K562 (cell line): ENCODE measurements around the gene CSE1L. TPM values are rescaled to one million over a fixed set of nuclear protein-coding genes. Genes with fewer than 3 reads are reported as not detected.

Experiments used
- EP300 ChIP-seq: IDR thresholded peaks from 2 replicates; pipeline ENCODE4 v1.6.1; 2012; ENCODE audit warnings: low read length, improper control_type of control experiment
- FOXJ2 ChIP-seq: fragments of 200-800 bp; sonication (Bioruptor generic); IDR thresholded peaks from 2 replicates; pipeline ENCODE4 v1.6.1; 2016; ENCODE audit warnings: missing genetic modification characterization, missing compliant biosample characterization
- HNRNPLL ChIP-seq: fragments of 200-400 bp; formaldehyde crosslinking; IDR thresholded peaks from 2 replicates; pipeline ENCODE4 v1.6.1; 2017; ENCODE audit warnings: low read length, low read depth, mild to moderate bottlenecking; ENCODE audit not compliant: poor library complexity, severe bottlenecking
- MED1 ChIP-seq: sonication (generic); formaldehyde crosslinking; IDR thresholded peaks from 2 replicates; pipeline ENCODE4 v1.8.1; 2023; ENCODE audit warnings: missing genetic modification reagents, borderline replicate concordance
- MEIS2 ChIP-seq: fragments of 450-650 bp; IDR thresholded peaks from 2 replicates; pipeline ENCODE4 v1.6.1; 2014; ENCODE audit warnings: mild to moderate bottlenecking; ENCODE audit not compliant: partially characterized antibody
- RAD21 ChIP-seq, 2 experiments: fragments of 250-450 bp in 1 of 2; fragments of 450-650 bp in 1 of 2; sonication (Bioruptor Pico) in 1 of 2; formaldehyde crosslinking in 1 of 2; IDR thresholded peaks in 1 of 2; conservative IDR thresholded peaks in 1 of 2; 2 replicates each; pipeline versions ENCODE4 v1.4.0 to v1.8.0; 2020 to 2022; ENCODE audit warnings: mild to moderate bottlenecking in 2 of 2, moderate library complexity in 1 of 2
- SP2 ChIP-seq: IDR thresholded peaks from 2 replicates; pipeline ENCODE4 v1.6.1; 2011; ENCODE audit warnings: mild to moderate bottlenecking, low read depth, low read length, moderate library complexity; ENCODE audit not compliant: poor library complexity, severe bottlenecking; ENCODE audit errors: extremely low read depth
- TEAD2 ChIP-seq: fragments of 450-650 bp; IDR thresholded peaks from 2 replicates; pipeline ENCODE4 v1.6.1; 2016; ENCODE audit warnings: missing genetic modification characterization, control low read depth, missing compliant biosample characterization
- ZFP1 ChIP-seq: fragments of 450-650 bp; formaldehyde crosslinking; IDR thresholded peaks from 2 replicates; pipeline ENCODE4 v1.4.0; 2020; ENCODE audit warnings: mild to moderate bottlenecking, mixed read lengths
- ZNF197 ChIP-seq: fragments of 200-800 bp; sonication (Bioruptor generic); IDR thresholded peaks from 2 replicates; pipeline ENCODE4 v1.6.1; 2016; ENCODE audit warnings: low read depth, missing genetic modification characterization, missing compliant biosample characterization
- polyA plus RNA-seq, 8 experiments: library from polyadenylated mRNA; depleted of rRNA in 4 of 8; stranded (reverse) in 5 of 8; unstranded in 3 of 8; fragments of >200 nt; fragmentation: Nextera tagmentation in 2 of 8; fragmentation: Illumina TruSeq in 1 of 8; extraction: Ambion mirVana in 2 of 8; extraction: Trizol in 1 of 8; gene quantifications; 2 replicates each; pipeline versions ENCODE4 v1.2.1 to v1.2.3, GENCODE V29; 2011 to 2014; ENCODE audit warnings: inconsistent platforms in 1 of 8, missing spikeins in 1 of 8
- total RNA-seq, 7 experiments: library from RNA; depleted of rRNA in 6 of 7; stranded (reverse); fragments of >200 nt in 6 of 7; fragmentation: Illumina TruSeq in 2 of 7; extraction: Trizol in 2 of 7; gene quantifications; 2 replicates each; pipeline versions ENCODE4 v1.2.1 to v1.2.3, GENCODE V29; 2011 to 2021; ENCODE audit warnings: low replicate concordance in 1 of 7
- TF ChIP-seq, protein P1 (sequence below), 2 experiments: fragments of 450-650 bp; IDR thresholded peaks; 2 replicates each; pipeline ENCODE4 v1.6.1; 2016
- TF ChIP-seq, protein P2 (sequence below), 2 experiments: fragments of 250-450 bp in 1 of 2; fragments of 450-650 bp in 1 of 2; sonication (Bioruptor Pico) in 1 of 2; IDR thresholded peaks; 2 replicates each; pipeline versions ENCODE4 v1.6.1 to v1.8.0; 2016 to 2021; ENCODE audit warnings: mild to moderate bottlenecking in 2 of 2, moderate library complexity in 2 of 2, missing compliant biosample characterization in 1 of 2, missing genetic modification characterization in 1 of 2
- TF ChIP-seq, protein P3 (sequence below): fragments of 450-650 bp; conservative IDR thresholded peaks from 2 replicates; pipeline ENCODE4 v1.6.1; 2016; ENCODE audit warnings: missing genetic modification characterization, low read depth, mild to moderate bottlenecking, missing compliant biosample characterization, moderate library complexity
- TF ChIP-seq, protein P4 (sequence below): fragments of 250-450 bp; sonication (Bioruptor Pico); IDR thresholded peaks from 2 replicates; pipeline ENCODE4 v1.4.0; 2020; ENCODE audit warnings: borderline replicate concordance
- TF ChIP-seq, protein P5 (sequence below): fragments of 150-350 bp; IDR thresholded peaks from 2 replicates; pipeline ENCODE4 v1.6.1; 2014; ENCODE audit warnings: low read depth, mild to moderate bottlenecking, low read length, borderline replicate concordance

The CSE1L gene
- total and polyA plus RNA-seq, 9 of the 15 experiments (the other 6 are each of a cell fraction or from before 2014, with no cell fraction given) = 138 to 280 (median 209) TPM

DNA sequence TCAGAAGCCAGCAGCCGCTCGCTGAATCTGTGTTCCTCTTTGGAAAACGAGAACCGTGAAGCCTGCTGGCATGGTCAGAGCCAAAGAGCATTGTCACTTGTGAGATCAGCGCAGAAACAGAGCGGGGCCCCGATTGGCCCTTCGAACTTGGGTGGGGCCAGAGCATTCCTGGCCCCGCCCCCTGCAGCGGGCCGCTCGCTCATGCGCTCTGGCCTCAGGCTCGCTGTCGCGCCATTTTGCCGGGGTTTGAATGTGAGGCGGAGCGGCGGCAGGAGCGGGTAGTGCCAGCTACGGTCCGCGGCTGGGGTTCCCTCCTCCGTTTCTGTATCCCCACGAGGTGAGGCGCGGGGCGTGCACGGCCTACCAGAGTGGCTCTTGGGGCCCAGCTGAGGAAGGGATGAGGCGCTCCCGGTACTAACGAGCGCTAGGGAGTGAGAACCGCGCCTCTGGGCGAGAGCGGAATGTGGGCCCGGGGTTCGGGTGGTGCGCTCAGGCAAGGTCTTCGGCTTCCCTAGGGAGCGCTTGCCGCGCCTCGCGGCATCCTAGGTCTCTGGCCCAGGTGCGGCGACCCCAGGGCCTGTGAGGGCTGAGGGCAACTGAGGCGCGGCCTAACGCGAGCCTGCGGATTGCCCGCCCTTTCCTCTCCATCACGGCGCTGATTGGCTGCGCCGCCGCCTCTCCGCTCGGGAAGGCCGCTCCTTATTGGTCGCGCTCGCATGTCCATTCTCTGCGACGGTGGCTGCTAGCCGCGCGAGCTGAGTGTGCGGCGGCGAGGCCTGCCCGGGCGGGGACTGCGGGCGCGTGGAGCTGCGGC, at the start of gene CSE1L (continued):
- TF ChIP-seq RAD21 (CRISPR knock-in tag; conservative IDR thresholded peaks at IDR 0.05 in 1 of 2, IDR thresholded peaks at IDR 0.05 in 1 of 2) (no peak), SP2 (peak; percentile 76), TEAD2 (tag) (no peak), MEIS2 (peak; percentile 76), MED1 (CRISPR knock-in tag) (no peak), EP300 (no peak; the same call in 1 of the 2 replicates), FOXJ2 (tag) (no peak), ZFP1 (CRISPR knock-in tag) (no peak), ZNF197 (CRISPR knock-in tag) (no peak), HNRNPLL (no peak)
- TF ChIP-seq, protein P1, sequence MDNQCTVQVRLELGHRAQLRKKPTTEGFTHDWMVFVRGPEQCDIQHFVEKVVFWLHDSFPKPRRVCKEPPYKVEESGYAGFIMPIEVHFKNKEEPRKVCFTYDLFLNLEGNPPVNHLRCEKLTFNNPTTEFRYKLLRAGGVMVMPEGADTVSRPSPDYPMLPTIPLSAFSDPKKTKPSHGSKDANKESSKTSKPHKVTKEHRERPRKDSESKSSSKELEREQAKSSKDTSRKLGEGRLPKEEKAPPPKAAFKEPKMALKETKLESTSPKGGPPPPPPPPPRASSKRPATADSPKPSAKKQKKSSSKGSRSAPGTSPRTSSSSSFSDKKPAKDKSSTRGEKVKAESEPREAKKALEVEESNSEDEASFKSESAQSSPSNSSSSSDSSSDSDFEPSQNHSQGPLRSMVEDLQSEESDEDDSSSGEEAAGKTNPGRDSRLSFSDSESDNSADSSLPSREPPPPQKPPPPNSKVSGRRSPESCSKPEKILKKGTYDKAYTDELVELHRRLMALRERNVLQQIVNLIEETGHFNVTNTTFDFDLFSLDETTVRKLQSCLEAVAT (IDR thresholded peaks at IDR 0.05) = peak in 1 of 2 experiments; percentile 79; a peak in 2 of 4 replicates
- TF ChIP-seq, protein P2, sequence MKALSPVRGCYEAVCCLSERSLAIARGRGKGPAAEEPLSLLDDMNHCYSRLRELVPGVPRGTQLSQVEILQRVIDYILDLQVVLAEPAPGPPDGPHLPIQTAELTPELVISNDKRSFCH (CRISPR knock-in tag; IDR thresholded peaks at IDR 0.05) = no peak
- TF ChIP-seq, protein P2 (tag; IDR thresholded peaks at IDR 0.05) = peak; percentile 49; the same call in 1 of the 2 replicates
- TF ChIP-seq, protein P3, sequence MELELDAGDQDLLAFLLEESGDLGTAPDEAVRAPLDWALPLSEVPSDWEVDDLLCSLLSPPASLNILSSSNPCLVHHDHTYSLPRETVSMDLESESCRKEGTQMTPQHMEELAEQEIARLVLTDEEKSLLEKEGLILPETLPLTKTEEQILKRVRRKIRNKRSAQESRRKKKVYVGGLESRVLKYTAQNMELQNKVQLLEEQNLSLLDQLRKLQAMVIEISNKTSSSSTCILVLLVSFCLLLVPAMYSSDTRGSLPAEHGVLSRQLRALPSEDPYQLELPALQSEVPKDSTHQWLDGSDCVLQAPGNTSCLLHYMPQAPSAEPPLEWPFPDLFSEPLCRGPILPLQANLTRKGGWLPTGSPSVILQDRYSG (tag) = no peak
- TF ChIP-seq, protein P4, sequence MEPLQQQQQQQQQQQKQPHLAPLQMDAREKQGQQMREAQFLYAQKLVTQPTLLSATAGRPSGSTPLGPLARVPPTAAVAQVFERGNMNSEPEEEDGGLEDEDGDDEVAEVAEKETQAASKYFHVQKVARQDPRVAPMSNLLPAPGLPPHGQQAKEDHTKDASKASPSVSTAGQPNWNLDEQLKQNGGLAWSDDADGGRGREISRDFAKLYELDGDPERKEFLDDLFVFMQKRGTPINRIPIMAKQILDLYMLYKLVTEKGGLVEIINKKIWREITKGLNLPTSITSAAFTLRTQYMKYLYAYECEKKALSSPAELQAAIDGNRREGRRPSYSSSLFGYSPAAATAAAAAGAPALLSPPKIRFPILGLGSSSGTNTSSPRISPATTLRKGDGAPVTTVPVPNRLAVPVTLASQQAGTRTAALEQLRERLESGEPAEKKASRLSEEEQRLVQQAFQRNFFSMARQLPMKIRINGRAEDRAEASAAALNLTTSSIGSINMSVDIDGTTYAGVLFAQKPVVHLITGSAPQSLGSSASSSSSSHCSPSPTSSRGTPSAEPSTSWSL (CRISPR knock-in tag) = no peak
- TF ChIP-seq, protein P5, sequence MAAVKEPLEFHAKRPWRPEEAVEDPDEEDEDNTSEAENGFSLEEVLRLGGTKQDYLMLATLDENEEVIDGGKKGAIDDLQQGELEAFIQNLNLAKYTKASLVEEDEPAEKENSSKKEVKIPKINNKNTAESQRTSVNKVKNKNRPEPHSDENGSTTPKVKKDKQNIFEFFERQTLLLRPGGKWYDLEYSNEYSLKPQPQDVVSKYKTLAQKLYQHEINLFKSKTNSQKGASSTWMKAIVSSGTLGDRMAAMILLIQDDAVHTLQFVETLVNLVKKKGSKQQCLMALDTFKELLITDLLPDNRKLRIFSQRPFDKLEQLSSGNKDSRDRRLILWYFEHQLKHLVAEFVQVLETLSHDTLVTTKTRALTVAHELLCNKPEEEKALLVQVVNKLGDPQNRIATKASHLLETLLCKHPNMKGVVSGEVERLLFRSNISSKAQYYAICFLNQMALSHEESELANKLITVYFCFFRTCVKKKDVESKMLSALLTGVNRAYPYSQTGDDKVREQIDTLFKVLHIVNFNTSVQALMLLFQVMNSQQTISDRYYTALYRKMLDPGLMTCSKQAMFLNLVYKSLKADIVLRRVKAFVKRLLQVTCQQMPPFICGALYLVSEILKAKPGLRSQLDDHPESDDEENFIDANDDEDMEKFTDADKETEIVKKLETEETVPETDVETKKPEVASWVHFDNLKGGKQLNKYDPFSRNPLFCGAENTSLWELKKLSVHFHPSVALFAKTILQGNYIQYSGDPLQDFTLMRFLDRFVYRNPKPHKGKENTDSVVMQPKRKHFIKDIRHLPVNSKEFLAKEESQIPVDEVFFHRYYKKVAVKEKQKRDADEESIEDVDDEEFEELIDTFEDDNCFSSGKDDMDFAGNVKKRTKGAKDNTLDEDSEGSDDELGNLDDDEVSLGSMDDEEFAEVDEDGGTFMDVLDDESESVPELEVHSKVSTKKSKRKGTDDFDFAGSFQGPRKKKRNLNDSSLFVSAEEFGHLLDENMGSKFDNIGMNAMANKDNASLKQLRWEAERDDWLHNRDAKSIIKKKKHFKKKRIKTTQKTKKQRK = no peak
